RWPE2 (cell line): ENCODE measurements around the gene CDK17.

Source experiments
- ATAC-seq: fragments of 200-7000 bp; cut with Tn5 transposase; 3 replicates; pipeline ENCODE4 v1.9.1; 2021; ENCODE audit warnings: low read depth
- DNase-seq: peaks from one replicate; pipeline ENCODE4 v3.0.0-alpha.2; 2020; ENCODE audit warnings: low spot score
- H3K27ac ChIP-seq: fragments of 450-650 bp; 2 replicates; pipeline ENCODE4 v1.5.1; 2017; ENCODE audit warnings: mild to moderate bottlenecking; ENCODE audit not compliant: poor library complexity, severe bottlenecking
- H3K27me3 ChIP-seq: fragments of 250-450 bp; sonication (Bioruptor Pico); 2 replicates; pipeline ENCODE4 v1.5.1; 2021; ENCODE audit warnings: mild to moderate bottlenecking, moderate library complexity; ENCODE audit not compliant: insufficient read depth, poor library complexity, severe bottlenecking
- H3K36me3 ChIP-seq: fragments of 250-450 bp; sonication (Bioruptor Pico); 2 replicates; pipeline ENCODE4 v1.5.1; 2020; ENCODE audit warnings: low read depth, mild to moderate bottlenecking, moderate library complexity
- H3K4me1 ChIP-seq: fragments of 250-450 bp; sonication (Bioruptor Pico); 2 replicates; pipeline ENCODE4 v1.5.1; 2021; ENCODE audit warnings: mild to moderate bottlenecking, moderate library complexity; ENCODE audit not compliant: insufficient read depth, poor library complexity, severe bottlenecking
- H3K4me3 ChIP-seq: fragments of 250-450 bp; sonication (Bioruptor Pico); 2 replicates; pipeline ENCODE4 v1.5.1; 2021; ENCODE audit warnings: mild to moderate bottlenecking, moderate library complexity; ENCODE audit not compliant: severe bottlenecking
- H3K9me3 ChIP-seq: fragments of 250-450 bp; sonication (Bioruptor Pico); 2 replicates; pipeline ENCODE4 v1.5.1; 2021; ENCODE audit warnings: mild to moderate bottlenecking, moderate library complexity; ENCODE audit not compliant: severe bottlenecking
- CTCF ChIP-seq: fragments of 450-650 bp; IDR thresholded peaks from one replicate; pipeline ENCODE4 v1.5.1; 2017; ENCODE audit warnings: mild to moderate bottlenecking, moderate library complexity; ENCODE audit not compliant: poor library complexity, severe bottlenecking

The CDK17 gene

GRCh38 chr12:96239711-96240635 is 160.3 kb downstream of the CDK17 start:
- peaks cover 14% of the 10 kb centered on the region for H3K4me1 ChIP-seq
- no peaks in the 10 kb centered on the region for H3K27me3 ChIP-seq

GRCh38 chr12:96238336-96239047 is 161.7 kb downstream of the CDK17 start:
- ATAC-seq (no peak), DNase-seq (peak; percentile 17)
- no peak overlapping the region for H3K4me3 ChIP-seq
- no peak for TF ChIP-seq CTCF
- H3K36me3 ChIP-seq = peaks cover 64% of the 10 kb centered on the region
- H3K9me3 ChIP-seq = no peaks in the 10 kb centered on the region
- peak overlapping the region; percentile 68 for H3K27ac ChIP-seq
- H3K4me1 ChIP-seq = peaks cover 14% of the 10 kb centered on the region
- H3K27me3 ChIP-seq = no peaks in the 10 kb centered on the region

More at GRCh38 chr12:96239711-96240635, 160.3 kb downstream of the CDK17 start:
- ATAC-seq (no peak), DNase-seq (peak; percentile 40)
- peaks cover 66% of the 10 kb centered on the region for H3K36me3 ChIP-seq
- TF ChIP-seq CTCF = no peak
- no peak overlapping the region for H3K27ac ChIP-seq
- H3K9me3 ChIP-seq = no peaks in the 10 kb centered on the region
- H3K4me3 ChIP-seq = no peak overlapping the region

- Histone ChIP-seq H3K9me3 (no peaks in the 10 kb centered on the region), H3K36me3 (peaks cover 64% of the 10 kb centered on the region), H3K27me3 (no peaks in the 10 kb centered on the region), H3K27ac (peak overlapping the region; percentile 68), H3K4me1 (peaks cover 14% of the 10 kb centered on the region), H3K4me3 (no peak overlapping the region)
- DNase-seq (peak; percentile 55), ATAC-seq (peak; percentile 86)
- no peak for TF ChIP-seq CTCF
These were observed 162.7 kb downstream of the CDK17 start for GRCh38 chr12:96237465-96238077.

- H3K4me1 ChIP-seq = peaks cover 14% of the 10 kb centered on the region
- TF ChIP-seq CTCF = no peak
- ATAC-seq = no peak
- DNase-seq = no peak
- peak overlapping the region; percentile 68 for H3K27ac ChIP-seq
- peaks cover 66% of the 10 kb centered on the region for H3K36me3 ChIP-seq
- H3K9me3 ChIP-seq = no peaks in the 10 kb centered on the region
- no peak overlapping the region for H3K4me3 ChIP-seq
- no peaks in the 10 kb centered on the region for H3K27me3 ChIP-seq
These were observed 163.2 kb downstream of the CDK17 start for GRCh38 chr12:96237035-96237434.
